ENCODE measurements around the gene C4A. TPM values are rescaled to one million over a fixed set of nuclear protein-coding genes. Genes with fewer than 3 reads are reported as not detected.

The C4A gene
- total and polyA plus RNA-seq, 2 donors (not counting 1 experiment from before 2014, with no cell fraction given), result 21.1 to 25.2 TPM

DNA sequence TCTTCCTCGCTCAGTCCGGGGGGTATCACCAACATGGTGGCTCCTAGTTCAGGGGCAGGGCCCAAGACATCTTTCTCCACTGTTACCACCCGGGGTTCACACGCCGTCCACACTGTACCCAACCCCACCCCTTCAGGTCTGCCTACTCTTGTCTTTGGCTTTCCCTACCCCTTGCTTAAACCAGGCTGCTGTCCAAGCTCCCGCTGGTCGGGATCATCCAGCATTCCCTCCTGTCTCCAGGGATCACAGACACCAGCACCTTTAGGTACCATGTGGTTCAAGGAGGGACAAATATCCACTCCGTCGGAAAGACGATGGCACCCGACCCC, 23.5 kb upstream of the C4A start:
- Histone ChIP-seq H3K4me1 (ENCODE audit: control insufficient read depth, extremely low read depth, insufficient read depth, low read length) (peaks cover 3% of the 10 kb centered on the region), H3K4me3 (replicated peaks in 1 of 4; ENCODE audit: control extremely low read depth in 1 of 4, insufficient read depth in 1 of 4, low read depth in 3 of 4, low read length in 4 of 4) (peak overlapping the region; percentile 81 to 99 (median 98)), H3K27me3 (ENCODE audit: control insufficient read depth, insufficient read depth, low read length) (no peaks in the 10 kb centered on the region), H3K36me3 (ENCODE audit: control insufficient read depth, insufficient read depth, low read length) (peaks cover 22% of the 10 kb centered on the region), H3K27ac (ENCODE audit: insufficient read depth, low read length) (peak overlapping the region; percentile 94), H3K79me2 (ENCODE audit: control insufficient read depth, insufficient read depth, low read length) (peaks cover 24% of the 10 kb centered on the region), H3K9me3 (ENCODE audit: control insufficient read depth, insufficient read depth, low read depth, low read length) (no peaks in the 10 kb centered on the region), H3K4me2 (ENCODE audit: extremely low read depth, insufficient read depth, low read length) (peak overlapping the region; percentile 82), H4K20me1 (ENCODE audit: control insufficient read depth, extremely low read depth, insufficient read depth, low read length) (no peaks in the 10 kb centered on the region), H2AFZ (ENCODE audit: low read length) (peak overlapping the region; percentile 65), H3K9ac (ENCODE audit: insufficient read depth, low read length) (peak overlapping the region; percentile 88)
- TF ChIP-seq, protein P1, sequence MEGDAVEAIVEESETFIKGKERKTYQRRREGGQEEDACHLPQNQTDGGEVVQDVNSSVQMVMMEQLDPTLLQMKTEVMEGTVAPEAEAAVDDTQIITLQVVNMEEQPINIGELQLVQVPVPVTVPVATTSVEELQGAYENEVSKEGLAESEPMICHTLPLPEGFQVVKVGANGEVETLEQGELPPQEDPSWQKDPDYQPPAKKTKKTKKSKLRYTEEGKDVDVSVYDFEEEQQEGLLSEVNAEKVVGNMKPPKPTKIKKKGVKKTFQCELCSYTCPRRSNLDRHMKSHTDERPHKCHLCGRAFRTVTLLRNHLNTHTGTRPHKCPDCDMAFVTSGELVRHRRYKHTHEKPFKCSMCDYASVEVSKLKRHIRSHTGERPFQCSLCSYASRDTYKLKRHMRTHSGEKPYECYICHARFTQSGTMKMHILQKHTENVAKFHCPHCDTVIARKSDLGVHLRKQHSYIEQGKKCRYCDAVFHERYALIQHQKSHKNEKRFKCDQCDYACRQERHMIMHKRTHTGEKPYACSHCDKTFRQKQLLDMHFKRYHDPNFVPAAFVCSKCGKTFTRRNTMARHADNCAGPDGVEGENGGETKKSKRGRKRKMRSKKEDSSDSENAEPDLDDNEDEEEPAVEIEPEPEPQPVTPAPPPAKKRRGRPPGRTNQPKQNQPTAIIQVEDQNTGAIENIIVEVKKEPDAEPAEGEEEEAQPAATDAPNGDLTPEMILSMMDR (conservative IDR thresholded peaks at IDR 0.05 in 1 of 2, IDR thresholded peaks at IDR 0.05 in 1 of 2; ENCODE audit: low read depth in 1 of 2, low read length in 2 of 2), result no peak
- no peak for TF ChIP-seq EZH2 (IDR thresholded peaks at IDR 0.05; ENCODE audit: low read length, missing control alignments)
- DNase-seq (ENCODE audit: low read depth in 2 of 2), result no peak

DNA sequence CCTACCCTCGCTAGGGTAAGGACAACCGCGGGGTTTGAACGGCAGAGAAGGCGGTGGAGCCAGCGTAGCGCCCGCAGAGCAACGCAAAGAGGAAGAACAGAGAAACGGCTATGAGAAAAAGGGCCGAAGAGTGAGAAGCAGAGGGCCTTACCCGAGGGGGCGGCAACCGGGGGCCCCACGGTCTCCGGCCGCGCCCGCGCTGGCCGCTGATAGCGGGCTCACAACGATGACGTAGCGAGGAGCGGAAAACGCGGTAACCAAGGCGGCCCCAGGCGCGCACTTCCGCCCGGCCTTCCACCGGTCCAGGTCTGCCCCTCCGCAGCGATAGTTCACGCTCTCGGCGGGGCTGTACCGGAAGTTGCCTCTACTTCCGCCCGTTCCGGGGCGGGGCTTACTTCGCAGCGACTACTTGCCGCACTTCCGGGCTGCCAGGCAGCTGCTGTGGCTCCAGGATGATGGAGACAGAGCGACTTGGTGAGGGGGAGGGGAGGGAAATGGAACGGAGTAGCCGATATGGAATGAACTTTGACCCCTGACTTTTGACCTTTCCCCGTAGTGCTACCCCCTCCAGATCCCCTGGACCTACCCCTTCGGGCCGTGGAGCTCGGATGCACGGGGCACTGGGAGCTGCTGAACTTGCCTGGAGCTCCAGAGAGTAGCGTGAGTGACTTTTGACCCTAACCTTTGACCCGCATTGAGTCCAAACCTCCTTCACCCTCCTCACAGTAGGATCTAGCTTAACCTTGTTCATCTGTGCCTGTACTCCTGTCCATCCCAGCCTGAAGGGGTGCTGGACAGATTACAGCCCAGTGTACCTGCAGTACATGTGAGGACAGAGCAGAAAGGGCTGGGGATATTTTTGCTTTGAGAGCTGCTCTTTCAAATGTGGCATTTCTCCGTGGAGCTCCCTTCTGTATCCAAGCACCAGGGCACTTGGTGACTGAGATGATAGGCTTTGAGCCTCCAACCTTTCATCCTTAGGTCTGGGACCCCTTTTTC, 22.8 kb upstream of the C4A start, which contains the start of the genes NELFE and SKIC2:
NELFE (minus strand) TSS at position 231 of the 999 bp plus-strand sequence. CDS start 525 bp downstream, outside the sequence.
SKIC2 (plus strand) TSS at position 435 of the 999 bp plus-strand sequence; CDS start at position 453, 18 bp downstream.
- peaks cover 25% of the 10 kb centered on the region for H3K36me3 ChIP-seq (ENCODE audit: control insufficient read depth, insufficient read depth, low read length)
- TF ChIP-seq EZH2 (IDR thresholded peaks at IDR 0.05; ENCODE audit: low read length, missing control alignments), result no peak
- TF ChIP-seq, protein P1 (conservative IDR thresholded peaks at IDR 0.05 in 1 of 2, IDR thresholded peaks at IDR 0.05 in 1 of 2; ENCODE audit: low read depth in 1 of 2, low read length in 2 of 2), result no peak
- peak within 1 kb of the TSS; percentile 88 for H3K9ac ChIP-seq (ENCODE audit: insufficient read depth, low read length)
- peak within 1 kb of the TSS; percentile 81 to 99 (median 98) for H3K4me3 ChIP-seq (replicated peaks in 1 of 4; ENCODE audit: control extremely low read depth in 1 of 4, insufficient read depth in 1 of 4, low read depth in 3 of 4, low read length in 4 of 4)
- H3K79me2 ChIP-seq (ENCODE audit: control insufficient read depth, insufficient read depth, low read length), result peaks cover 24% of the 10 kb centered on the region
- H2AFZ ChIP-seq (ENCODE audit: low read length), result peak within 1 kb of the TSS; percentile 65
- H4K20me1 ChIP-seq (ENCODE audit: control insufficient read depth, extremely low read depth, insufficient read depth, low read length), result no peaks in the 10 kb centered on the region
- peak; percentile 97 to 98 for DNase-seq (ENCODE audit: low read depth in 2 of 2)
- peak within 1 kb of the TSS; percentile 94 for H3K27ac ChIP-seq (ENCODE audit: insufficient read depth, low read length)
- peaks cover 3% of the 10 kb centered on the region for H3K4me1 ChIP-seq (ENCODE audit: control insufficient read depth, extremely low read depth, insufficient read depth, low read length)
- H3K27me3 ChIP-seq (ENCODE audit: control insufficient read depth, insufficient read depth, low read length), result no peaks in the 10 kb centered on the region
- peak within 1 kb of the TSS; percentile 98 for H3K4me2 ChIP-seq (ENCODE audit: extremely low read depth, insufficient read depth, low read length)
- H3K9me3 ChIP-seq (ENCODE audit: control insufficient read depth, insufficient read depth, low read depth, low read length), result no peaks in the 10 kb centered on the region

DNA sequence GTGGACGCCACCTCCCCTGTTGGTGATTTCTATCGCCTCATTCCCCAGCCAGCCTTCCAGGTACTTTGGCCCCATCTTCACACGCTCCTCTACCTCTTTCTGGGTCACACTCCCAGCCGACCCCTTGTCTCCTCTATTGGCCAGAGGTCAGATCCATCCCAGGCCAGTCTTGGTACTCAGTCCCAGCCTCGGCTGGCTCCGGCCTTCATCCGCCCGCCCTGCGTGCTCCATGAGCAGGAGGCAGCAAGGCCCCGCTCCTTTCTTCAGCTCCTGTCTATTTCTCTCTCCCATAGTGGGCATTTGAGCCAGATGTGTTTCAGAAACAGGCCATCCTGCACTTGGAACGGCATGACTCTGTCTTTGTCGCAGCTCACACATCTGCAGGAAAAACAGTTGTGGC, 20.2 kb upstream of the C4A start:
- no peak overlapping the region for H3K27ac ChIP-seq (ENCODE audit: insufficient read depth, low read length)
- H3K36me3 ChIP-seq (ENCODE audit: control insufficient read depth, insufficient read depth, low read length), result peaks cover 20% of the 10 kb centered on the region
- H3K27me3 ChIP-seq (ENCODE audit: control insufficient read depth, insufficient read depth, low read length), result no peaks in the 10 kb centered on the region
- no peak overlapping the region for H3K4me3 ChIP-seq (replicated peaks in 1 of 4; ENCODE audit: control extremely low read depth in 1 of 4, insufficient read depth in 1 of 4, low read depth in 3 of 4, low read length in 4 of 4)
- no peak overlapping the region for H2AFZ ChIP-seq (ENCODE audit: low read length)
- no peak for DNase-seq (ENCODE audit: low read depth in 2 of 2)
- no peak for TF ChIP-seq EZH2 (IDR thresholded peaks at IDR 0.05; ENCODE audit: low read length, missing control alignments)
- TF ChIP-seq, protein P1 (conservative IDR thresholded peaks at IDR 0.05 in 1 of 2, IDR thresholded peaks at IDR 0.05 in 1 of 2; ENCODE audit: low read depth in 1 of 2, low read length in 2 of 2), result no peak
- H3K4me2 ChIP-seq (ENCODE audit: extremely low read depth, insufficient read depth, low read length), result no peak overlapping the region
- H4K20me1 ChIP-seq (ENCODE audit: control insufficient read depth, extremely low read depth, insufficient read depth, low read length), result no peaks in the 10 kb centered on the region
- peaks cover 3% of the 10 kb centered on the region for H3K4me1 ChIP-seq (ENCODE audit: control insufficient read depth, extremely low read depth, insufficient read depth, low read length)
- no peak overlapping the region for H3K9ac ChIP-seq (ENCODE audit: insufficient read depth, low read length)
- peaks cover 23% of the 10 kb centered on the region for H3K79me2 ChIP-seq (ENCODE audit: control insufficient read depth, insufficient read depth, low read length)
- no peaks in the 10 kb centered on the region for H3K9me3 ChIP-seq (ENCODE audit: control insufficient read depth, insufficient read depth, low read depth, low read length)

All from fibroblast of lung (primary cell).